PC-9 (cell line): ENCODE measurements around the gene TCF12.

ENCODE experiments used
- CTCF ChIP-seq: fragments of 200-600 bp; sonication (generic); conservative IDR thresholded peaks from 2 replicates; pipeline ENCODE4 v1.6.1; 2017; ENCODE audit warnings: mixed run types, antibody characterized with exemption, mild to moderate bottlenecking, moderate library complexity
- EZH2 ChIP-seq: fragments of 200-600 bp; sonication (generic); IDR thresholded peaks from 2 replicates; pipeline ENCODE4 v1.8.0; 2017; ENCODE audit warnings: antibody characterized with exemption, low read depth

- TF ChIP-seq CTCF: no peak
- TF ChIP-seq EZH2: no peak
Observed at GRCh38 chr15:57323299-57323805, 404.9 kb downstream of the TCF12 start.
